CD1c-positive myeloid dendritic cell (primary cell): ENCODE data around the gene TMCO5A.

Experiments used
- DNase-seq: peaks from one replicate; pipeline ENCODE4 v3.0.0-alpha.2; 2016; ENCODE audit errors: extremely low spot score

TMCO5A gene

GRCh38 chr15:37973856-37974255 is 39.4 kb downstream of the TMCO5A start:
- no peak for DNase-seq

- DNase-seq: no peak
These were observed 43.8 kb downstream of the TMCO5A start for GRCh38 chr15:37978231-37978630.

GRCh38 chr15:37979671-37980409 is 45.4 kb downstream of the TMCO5A start:
- DNase-seq: no peak

GRCh38 chr15:37981201-37981600 is 46.8 kb downstream of the TMCO5A start:
- DNase-seq: no peak

- no peak for DNase-seq
These were observed 47.3 kb downstream of the TMCO5A start for GRCh38 chr15:37981775-37982174.

GRCh38 chr15:37984368-37984767 is 49.9 kb downstream of the TMCO5A start:
- DNase-seq: no peak

GRCh38 chr15:37995461-37996347 is 61.3 kb downstream of the TMCO5A start:
- peak; percentile 77 for DNase-seq
